GM12865 (cell line): ENCODE measurements around the gene OR13C5.
"Not testable (repeated sequence)": the region's sequence is repeated elsewhere in the genome, so short reads cannot be mapped to it uniquely, and the experiment has no call there.

Source experiments
- DNase-seq: peaks from one replicate; pipeline ENCODE4 v3.0.0; 2010; ENCODE audit warnings: low read depth
- H3K4me3 ChIP-seq: 2 replicates; pipeline ENCODE4 v1.5.1; 2011; ENCODE audit warnings: mild to moderate bottlenecking, low read depth, low read length, control low read depth
- CTCF ChIP-seq: IDR thresholded peaks from 2 replicates; pipeline ENCODE4 v1.5.1; 2011; ENCODE audit warnings: low read length, control low read depth, low read depth, inconsistent platforms; ENCODE audit not compliant: insufficient read depth; ENCODE audit errors: missing control alignments

The OR13C5 gene

GRCh38 chr9:104606152-104606551 is 6.9 kb upstream of the OR13C5 start:
- no peak for DNase-seq
- H3K4me3 ChIP-seq = no peak overlapping the region
- TF ChIP-seq CTCF = no peak

GRCh38 chr9:104605527-104605926 is 6.3 kb upstream of the OR13C5 start, which contains the start of gene OR13C2:
OR13C2 (minus strand) TSS chr9:104605627; CDS start chr9:104605627, 0 bp downstream.
- not testable (repeated sequence) for H3K4me3 ChIP-seq, DNase-seq

GRCh38 chr9:104604801-104605200 is 5.6 kb upstream of the OR13C5 start:
- DNase-seq = no peak
- no peak for TF ChIP-seq CTCF

GRCh38 chr9:104598749-104599148 is 464 bp downstream of the OR13C5 start:
- not testable (repeated sequence) for DNase-seq, H3K4me3 ChIP-seq

More at GRCh38 chr9:104604801-104605200, 5.6 kb upstream of the OR13C5 start:
- no peak overlapping the region for H3K4me3 ChIP-seq

- H3K4me3 ChIP-seq = no peak overlapping the region
- DNase-seq = no peak
- no peak for TF ChIP-seq CTCF
Observed at GRCh38 chr9:104589626-104590025, 9.6 kb downstream of the OR13C5 start.

- no peak for DNase-seq
- TF ChIP-seq CTCF = no peak
- H3K4me3 ChIP-seq = no peak overlapping the region
Observed at GRCh38 chr9:104586496-104587180, 12.6 kb downstream of the OR13C5 start.

- H3K4me3 ChIP-seq = no peak overlapping the region
- DNase-seq = no peak
- TF ChIP-seq CTCF = no peak
Observed at GRCh38 chr9:104580562-104580961, 18.7 kb downstream of the OR13C5 start.

GRCh38 chr9:104577263-104577662 is 21.9 kb downstream of the OR13C5 start:
- H3K4me3 ChIP-seq = no peak overlapping the region
- TF ChIP-seq CTCF = no peak
- DNase-seq = no peak
